ENCODE results near the gene DENND2A.

DENND2A gene

DNA sequence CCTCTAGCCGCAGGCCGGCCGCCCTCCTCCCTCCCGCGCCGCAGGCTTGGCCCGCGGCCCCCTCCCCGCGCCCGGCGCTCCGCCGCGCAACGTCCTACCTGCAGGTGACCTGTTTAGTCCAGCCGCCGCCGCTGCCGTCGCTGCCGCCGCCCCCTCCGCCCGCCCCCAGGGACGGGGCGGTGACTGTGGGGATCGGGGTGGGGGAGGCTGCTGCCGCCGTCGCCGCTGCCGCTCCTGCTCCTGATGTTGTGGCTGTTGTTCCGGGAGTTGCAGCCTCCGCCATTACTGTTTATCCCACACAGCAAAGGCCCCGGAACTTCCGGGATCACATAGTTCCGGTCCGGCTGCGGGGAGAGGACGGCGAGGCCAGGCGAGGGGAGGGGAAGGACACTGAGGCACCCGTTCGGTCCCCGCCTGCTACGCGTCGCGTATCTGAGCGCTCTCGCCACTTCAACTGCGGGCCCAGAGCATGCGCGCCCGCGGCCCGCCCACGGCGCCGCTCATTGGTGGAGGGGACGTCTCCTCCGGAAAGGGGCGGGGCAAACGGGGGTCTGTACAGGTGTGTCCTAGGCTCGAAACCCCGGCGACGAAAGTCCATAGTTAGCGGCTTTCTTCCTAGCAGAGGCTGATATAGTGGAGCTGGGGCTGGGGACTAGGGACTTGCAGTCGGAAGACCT, 161.4 kb downstream of the DENND2A start, which contains the start of gene MKRN1:
Gene MKRN1 (minus strand): TSS at position 444 of the 677 bp plus-strand sequence. CDS start 161 bp downstream, at position 283.
- H3K27me3 ChIP-seq (ENCODE audit: insufficient read depth, low read depth), result no peaks in the 10 kb centered on the region
- H4K20me1 ChIP-seq (ENCODE audit: insufficient read depth), result peaks cover 25% of the 10 kb centered on the region
- peaks cover 36% of the 10 kb centered on the region for H3K79me2 ChIP-seq (ENCODE audit: insufficient read depth, low read depth)
- TF ChIP-seq, protein P1, sequence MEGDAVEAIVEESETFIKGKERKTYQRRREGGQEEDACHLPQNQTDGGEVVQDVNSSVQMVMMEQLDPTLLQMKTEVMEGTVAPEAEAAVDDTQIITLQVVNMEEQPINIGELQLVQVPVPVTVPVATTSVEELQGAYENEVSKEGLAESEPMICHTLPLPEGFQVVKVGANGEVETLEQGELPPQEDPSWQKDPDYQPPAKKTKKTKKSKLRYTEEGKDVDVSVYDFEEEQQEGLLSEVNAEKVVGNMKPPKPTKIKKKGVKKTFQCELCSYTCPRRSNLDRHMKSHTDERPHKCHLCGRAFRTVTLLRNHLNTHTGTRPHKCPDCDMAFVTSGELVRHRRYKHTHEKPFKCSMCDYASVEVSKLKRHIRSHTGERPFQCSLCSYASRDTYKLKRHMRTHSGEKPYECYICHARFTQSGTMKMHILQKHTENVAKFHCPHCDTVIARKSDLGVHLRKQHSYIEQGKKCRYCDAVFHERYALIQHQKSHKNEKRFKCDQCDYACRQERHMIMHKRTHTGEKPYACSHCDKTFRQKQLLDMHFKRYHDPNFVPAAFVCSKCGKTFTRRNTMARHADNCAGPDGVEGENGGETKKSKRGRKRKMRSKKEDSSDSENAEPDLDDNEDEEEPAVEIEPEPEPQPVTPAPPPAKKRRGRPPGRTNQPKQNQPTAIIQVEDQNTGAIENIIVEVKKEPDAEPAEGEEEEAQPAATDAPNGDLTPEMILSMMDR (conservative IDR thresholded peaks at IDR 0.05; ENCODE audit: low read depth, low read length), result no peak
- H3K36me3 ChIP-seq (ENCODE audit: insufficient read depth), result no peaks in the 10 kb centered on the region
- peak within 1 kb of the TSS; percentile 23 for H2AFZ ChIP-seq (ENCODE audit: low read depth)
- peak within 1 kb of the TSS; percentile 87 for H3K4me2 ChIP-seq
- peak within 1 kb of the TSS; percentile 54 for H3K27ac ChIP-seq
- H3K4me1 ChIP-seq (ENCODE audit: low read depth, poor library complexity, severe bottlenecking), result peaks cover 37% of the 10 kb centered on the region
- no peak within 1 kb of the TSS for H3K4me3 ChIP-seq (IDR thresholded peaks at IDR 0.05; ENCODE audit: insufficient read depth, low read depth, low read length)
- H3K9ac ChIP-seq, result peak within 1 kb of the TSS; percentile 71

DNA sequence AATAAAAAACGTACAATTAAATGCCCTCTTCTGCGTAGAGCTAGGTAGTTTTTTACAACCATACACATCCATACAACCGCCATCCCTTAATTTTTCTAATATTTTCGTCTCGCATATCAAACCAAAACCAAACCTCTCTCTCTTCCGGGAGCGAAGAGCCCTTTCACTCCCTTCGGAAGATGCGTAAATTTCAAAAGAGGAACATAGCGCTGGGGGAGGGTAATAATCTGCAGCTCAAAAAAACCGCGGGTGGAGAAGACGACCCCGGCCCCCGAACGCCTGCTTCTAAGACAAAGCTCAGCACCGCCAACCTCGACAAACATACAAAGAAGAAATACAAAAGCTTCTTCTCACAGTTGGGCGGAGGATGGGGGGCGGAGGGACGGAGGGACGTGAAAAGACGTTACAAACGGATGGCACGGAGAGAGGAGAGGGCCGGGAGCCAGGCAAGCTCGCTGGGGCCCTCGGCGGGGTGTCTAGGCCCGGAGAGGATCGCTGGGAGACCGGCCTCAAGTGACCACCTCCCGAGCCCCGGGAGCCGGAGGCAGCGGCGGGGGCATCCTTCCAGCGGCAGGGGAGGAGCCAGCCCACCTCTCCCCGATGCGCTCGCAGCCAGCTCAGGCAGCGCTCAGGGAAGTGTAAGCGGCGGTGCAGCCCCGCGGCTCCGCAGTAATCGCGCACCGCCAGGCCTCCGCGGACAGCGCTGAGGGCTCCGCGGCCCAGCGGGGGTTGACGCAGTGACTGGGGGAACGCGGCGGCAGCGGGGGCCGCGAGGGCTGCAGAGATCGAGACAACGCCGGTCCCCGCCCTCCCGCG, 162.2 kb downstream of the DENND2A start:
- H3K27ac ChIP-seq, result peak overlapping the region; percentile 54
- TF ChIP-seq, protein P1 (conservative IDR thresholded peaks at IDR 0.05; ENCODE audit: low read depth, low read length), result no peak
- peaks cover 25% of the 10 kb centered on the region for H4K20me1 ChIP-seq (ENCODE audit: insufficient read depth)
- peaks cover 39% of the 10 kb centered on the region for H3K4me1 ChIP-seq (ENCODE audit: low read depth, poor library complexity, severe bottlenecking)
- H2AFZ ChIP-seq (ENCODE audit: low read depth), result peak overlapping the region; percentile 23
- no peak overlapping the region for H3K4me3 ChIP-seq (IDR thresholded peaks at IDR 0.05; ENCODE audit: insufficient read depth, low read depth, low read length)
- H3K27me3 ChIP-seq (ENCODE audit: insufficient read depth, low read depth), result no peaks in the 10 kb centered on the region
- no peaks in the 10 kb centered on the region for H3K36me3 ChIP-seq (ENCODE audit: insufficient read depth)
- H3K79me2 ChIP-seq (ENCODE audit: insufficient read depth, low read depth), result peaks cover 43% of the 10 kb centered on the region
- peak overlapping the region; percentile 87 for H3K4me2 ChIP-seq
- H3K9ac ChIP-seq, result peak overlapping the region; percentile 71

DNA sequence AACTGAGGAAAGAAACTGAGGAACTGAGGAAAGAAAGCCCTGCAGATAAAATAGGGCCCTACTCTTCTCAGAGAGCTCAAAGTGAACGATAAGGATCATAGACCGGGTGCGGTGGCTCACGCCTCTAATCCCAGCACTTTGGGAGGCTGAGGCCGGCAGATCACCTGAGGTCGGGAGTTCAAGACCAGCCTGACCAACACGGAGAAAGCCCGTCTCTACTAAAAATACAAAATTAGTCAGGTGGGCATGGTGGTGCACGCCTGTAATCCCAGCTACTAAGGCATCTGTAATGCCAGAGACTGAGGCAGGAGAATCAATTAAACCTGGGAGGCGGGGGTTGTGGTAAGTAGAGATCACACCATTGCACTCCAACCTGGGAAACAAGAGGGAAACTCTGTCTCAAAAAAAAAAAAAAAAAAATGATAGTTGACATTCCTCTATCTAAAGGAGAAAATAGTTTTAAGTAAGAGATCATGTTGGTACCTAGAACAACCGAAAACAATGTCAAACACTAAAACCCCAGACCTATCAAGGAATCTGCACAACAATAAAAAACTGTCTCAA, 163.8 kb downstream of the DENND2A start:
- H2AFZ ChIP-seq (ENCODE audit: low read depth), result no peak overlapping the region
- no peaks in the 10 kb centered on the region for H3K36me3 ChIP-seq (ENCODE audit: insufficient read depth)
- no peaks in the 10 kb centered on the region for H3K27me3 ChIP-seq (ENCODE audit: insufficient read depth, low read depth)
- H3K27ac ChIP-seq, result peak overlapping the region; percentile 54
- peak overlapping the region; percentile 14; the same call in 1 of the 2 replicates for H3K9ac ChIP-seq
- peak overlapping the region; percentile 87 for H3K4me2 ChIP-seq
- H3K4me3 ChIP-seq (IDR thresholded peaks at IDR 0.05; ENCODE audit: insufficient read depth, low read depth, low read length), result no peak overlapping the region
- H3K79me2 ChIP-seq (ENCODE audit: insufficient read depth, low read depth), result peaks cover 60% of the 10 kb centered on the region
- peaks cover 25% of the 10 kb centered on the region for H4K20me1 ChIP-seq (ENCODE audit: insufficient read depth)
- TF ChIP-seq, protein P1 (conservative IDR thresholded peaks at IDR 0.05; ENCODE audit: low read depth, low read length), result no peak
- peaks cover 39% of the 10 kb centered on the region for H3K4me1 ChIP-seq (ENCODE audit: low read depth, poor library complexity, severe bottlenecking)

DNA sequence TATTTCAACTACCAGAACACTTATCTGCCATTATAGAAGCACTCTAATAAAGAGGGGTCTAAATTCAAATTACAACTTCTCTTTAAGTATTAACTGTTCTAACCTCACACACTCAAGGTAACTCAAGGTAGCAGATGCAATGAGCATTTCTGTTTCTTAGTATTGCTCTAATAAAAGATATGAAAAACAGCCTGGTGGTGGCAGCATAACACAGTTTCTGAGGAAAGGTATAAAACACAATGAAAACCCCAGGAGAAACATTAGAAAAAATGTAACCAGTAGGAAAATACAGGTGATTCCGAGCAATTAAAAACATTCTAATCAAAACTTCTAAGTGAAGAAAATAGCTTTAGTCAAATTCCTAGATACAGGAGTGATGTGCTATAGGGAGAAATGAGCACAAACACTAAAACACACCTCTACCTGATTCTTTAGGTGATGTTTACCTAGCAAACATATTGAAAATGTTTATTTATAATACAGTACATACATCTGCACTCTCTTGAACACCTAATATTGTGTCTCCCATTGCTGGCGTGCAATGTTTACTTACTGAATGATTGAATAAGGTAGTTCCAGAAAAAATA, 164.8 kb downstream of the DENND2A start:
- Histone ChIP-seq H3K79me2 (ENCODE audit: insufficient read depth, low read depth) (peaks cover 63% of the 10 kb centered on the region), H3K4me2 (peak overlapping the region; percentile 87), H3K36me3 (ENCODE audit: insufficient read depth) (no peaks in the 10 kb centered on the region), H4K20me1 (ENCODE audit: insufficient read depth) (peaks cover 25% of the 10 kb centered on the region), H3K27me3 (ENCODE audit: insufficient read depth, low read depth) (no peaks in the 10 kb centered on the region), H3K9ac (no peak overlapping the region), H2AFZ (ENCODE audit: low read depth) (no peak overlapping the region), H3K27ac (no peak overlapping the region), H3K4me1 (ENCODE audit: low read depth, poor library complexity, severe bottlenecking) (peaks cover 39% of the 10 kb centered on the region), H3K4me3 (IDR thresholded peaks at IDR 0.05; ENCODE audit: insufficient read depth, low read depth, low read length) (no peak overlapping the region)
- TF ChIP-seq, protein P1 (conservative IDR thresholded peaks at IDR 0.05; ENCODE audit: low read depth, low read length), result peak; percentile 85

Data from KMS-11 (cell line).